ENCODE results near the gene GRK6. TPM values are rescaled to one million over a fixed set of nuclear protein-coding genes. Genes with fewer than 3 reads are reported as not detected.
A peak's percentile ranks its signal among the peaks of the same experiment; 100 is the strongest.

Gene GRK6
- total and polyA plus RNA-seq, 2 experiments from 2014 or later = 13.0 to 56.8 TPM

GRCh38 chr5:177483994-177484901 is 57.8 kb downstream of the GRK6 start:
- peaks cover 23% of the 10 kb centered on the region for H3K27me3 Mint-ChIP-seq (ENCODE audit: insufficient read depth, low read depth, poor library complexity)
- H3K27ac Mint-ChIP-seq = peak overlapping the region; percentile 29; the same call in 1 of the 2 replicates
- H3K4me2 ChIP-seq = no peak overlapping the region
- H3K27ac ChIP-seq (ENCODE audit: low read depth) = no peak overlapping the region
- no peaks in the 10 kb centered on the region for H3K9me3 Mint-ChIP-seq
- H3K4me1 Mint-ChIP-seq = peaks cover 2% of the 10 kb centered on the region; the same call in 2 of the 3 replicates
- H3K36me3 ChIP-seq (ENCODE audit: insufficient read depth) = peaks cover 14% of the 10 kb centered on the region; the same call in 1 of the 2 replicates
- TF ChIP-seq NANOG (IDR thresholded peaks at IDR 0.05; ENCODE audit: borderline replicate concordance) = no peak
- TF ChIP-seq EZH2 (IDR thresholded peaks at IDR 0.05; ENCODE audit: low read depth, unreplicated experiment) = no peak
- no peak for TF ChIP-seq STAT1 (IDR thresholded peaks at IDR 0.05; ENCODE audit: unreplicated experiment)
- no peak overlapping the region for H3K4me3 Mint-ChIP-seq
- ATAC-seq (no peak), DNase-seq (ENCODE audit: low spot score) (no peak)
- H3K4me1 ChIP-seq (ENCODE audit: insufficient read depth) = no peaks in the 10 kb centered on the region
- 0 out of 2 replicates have a peak, but pooled peaks cover 8% of the 10 kb centered on the region for H3F3A ChIP-seq (replicated peaks; ENCODE audit: low read depth)
- no peak overlapping the region for H2AFZ ChIP-seq
- H4K20me1 ChIP-seq (replicated peaks; ENCODE audit: insufficient read depth) = no peaks in the 10 kb centered on the region; the same call in 1 of the 2 replicates
- peaks cover 69% of the 10 kb centered on the region for H3K36me3 Mint-ChIP-seq (ENCODE audit: low read depth)
- H3K4me3 ChIP-seq = no peak overlapping the region
- H3K9me2 ChIP-seq (ENCODE audit: insufficient read depth) = no peaks in the 10 kb centered on the region
- H3K79me2 ChIP-seq (replicated peaks; ENCODE audit: insufficient read depth) = no peaks in the 10 kb centered on the region
- H3K27me3 ChIP-seq (ENCODE audit: insufficient read depth) = no peaks in the 10 kb centered on the region

- Histone ChIP-seq H3K27me3 (ENCODE audit: insufficient read depth) (no peaks in the 10 kb centered on the region), H3K79me2 (replicated peaks; ENCODE audit: insufficient read depth) (no peaks in the 10 kb centered on the region), H3K9me2 (ENCODE audit: insufficient read depth) (no peaks in the 10 kb centered on the region), H3K4me1 (ENCODE audit: insufficient read depth) (no peaks in the 10 kb centered on the region), H3F3A (replicated peaks; ENCODE audit: low read depth) (0 out of 2 replicates have a peak, but pooled peaks cover 4% of the 10 kb centered on the region), H3K27ac (ENCODE audit: low read depth) (no peak overlapping the region), H3K4me3 (no peak overlapping the region), H3K36me3 (ENCODE audit: insufficient read depth) (peaks cover 14% of the 10 kb centered on the region), H3K4me2 (no peak overlapping the region), H2AFZ (no peak overlapping the region), H4K20me1 (replicated peaks; ENCODE audit: insufficient read depth) (no peaks in the 10 kb centered on the region; the same call in 1 of the 2 replicates)
- H3K36me3 Mint-ChIP-seq (ENCODE audit: low read depth) = peaks cover 69% of the 10 kb centered on the region
- ATAC-seq (peak; percentile 5), DNase-seq (ENCODE audit: low spot score) (no peak)
- no peak overlapping the region for H3K4me3 Mint-ChIP-seq
- peaks cover 2% of the 10 kb centered on the region; the same call in 2 of the 3 replicates for H3K4me1 Mint-ChIP-seq
- H3K27ac Mint-ChIP-seq = no peak overlapping the region
- H3K9me3 Mint-ChIP-seq = peaks cover 2% of the 10 kb centered on the region; the same call in 1 of the 3 replicates
- peaks cover 23% of the 10 kb centered on the region for H3K27me3 Mint-ChIP-seq (ENCODE audit: insufficient read depth, low read depth, poor library complexity)
- TF ChIP-seq ZNF114 (CRISPR knock-in tag; IDR thresholded peaks at IDR 0.05) (no peak), STAT1 (IDR thresholded peaks at IDR 0.05; ENCODE audit: unreplicated experiment) (no peak), CTCF (conservative IDR thresholded peaks at IDR 0.05; ENCODE audit: low read depth in 2 of 2) (peak in 1 of 2 experiments; percentile 24; a peak in 2 of 4 replicates), ETS1 (IDR thresholded peaks at IDR 0.05) (no peak), REST (IDR thresholded peaks at IDR 0.05; ENCODE audit: unreplicated experiment) (no peak), POLR2AphosphoS5 (IDR thresholded peaks at IDR 0.05; ENCODE audit: low read depth) (0 out of 2 replicates have a peak, but pooled peaks have one; percentile 16), EZH2phosphoT487 (IDR thresholded peaks at IDR 0.05; ENCODE audit: unreplicated experiment) (no peak), EZH2 (IDR thresholded peaks at IDR 0.05; ENCODE audit: low read depth, unreplicated experiment) (no peak)
Observed at GRCh38 chr5:177484902-177485549, 58.5 kb downstream of the GRK6 start.

All from GM23338 (cell line).